Panc1 (cell line): ENCODE data around the gene TNFSF4.

ENCODE experiments used
- SIN3A ChIP-seq: IDR thresholded peaks from 2 replicates; pipeline ENCODE4 v1.6.1; 2012; ENCODE audit warnings: low read depth, mild to moderate bottlenecking, low read length, moderate library complexity, borderline replicate concordance; ENCODE audit not compliant: insufficient read depth
- TF ChIP-seq, protein P1 (sequence below): fragments of 450-650 bp; IDR thresholded peaks from 2 replicates; pipeline ENCODE4 v1.5.1; 2017; ENCODE audit warnings: mild to moderate bottlenecking

DNA sequence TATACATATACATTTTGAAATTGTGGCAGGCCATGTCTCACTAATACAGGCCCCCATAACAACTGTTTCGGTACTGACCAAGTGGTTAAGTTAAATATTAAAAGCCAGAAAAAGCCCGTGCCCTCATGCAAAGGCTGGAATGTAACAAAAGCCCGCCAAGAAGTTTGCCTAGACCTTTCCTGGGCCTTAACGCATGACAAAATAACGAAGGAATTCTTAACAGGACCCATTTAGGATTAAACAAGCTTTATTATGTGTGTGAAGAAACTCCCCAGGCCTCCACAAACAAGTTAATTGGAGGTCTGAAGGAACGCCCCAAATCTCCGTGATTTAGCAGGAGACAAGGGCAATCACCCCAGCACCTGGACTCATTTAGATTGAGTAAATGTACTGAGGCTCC lies 42.4 kb downstream of the TNFSF4 start:
- TF ChIP-seq SIN3A = no peak
- TF ChIP-seq, protein P1, sequence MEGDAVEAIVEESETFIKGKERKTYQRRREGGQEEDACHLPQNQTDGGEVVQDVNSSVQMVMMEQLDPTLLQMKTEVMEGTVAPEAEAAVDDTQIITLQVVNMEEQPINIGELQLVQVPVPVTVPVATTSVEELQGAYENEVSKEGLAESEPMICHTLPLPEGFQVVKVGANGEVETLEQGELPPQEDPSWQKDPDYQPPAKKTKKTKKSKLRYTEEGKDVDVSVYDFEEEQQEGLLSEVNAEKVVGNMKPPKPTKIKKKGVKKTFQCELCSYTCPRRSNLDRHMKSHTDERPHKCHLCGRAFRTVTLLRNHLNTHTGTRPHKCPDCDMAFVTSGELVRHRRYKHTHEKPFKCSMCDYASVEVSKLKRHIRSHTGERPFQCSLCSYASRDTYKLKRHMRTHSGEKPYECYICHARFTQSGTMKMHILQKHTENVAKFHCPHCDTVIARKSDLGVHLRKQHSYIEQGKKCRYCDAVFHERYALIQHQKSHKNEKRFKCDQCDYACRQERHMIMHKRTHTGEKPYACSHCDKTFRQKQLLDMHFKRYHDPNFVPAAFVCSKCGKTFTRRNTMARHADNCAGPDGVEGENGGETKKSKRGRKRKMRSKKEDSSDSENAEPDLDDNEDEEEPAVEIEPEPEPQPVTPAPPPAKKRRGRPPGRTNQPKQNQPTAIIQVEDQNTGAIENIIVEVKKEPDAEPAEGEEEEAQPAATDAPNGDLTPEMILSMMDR = no peak
